GM18499 (cell line): ENCODE results near the gene MUC21.

Experiments used
- ATAC-seq: cut with Tn5 transposase; IDR thresholded peaks from one replicate; pipeline ENCODE4 v1.9.1; 2021; ENCODE audit warnings: moderate number of reproducible peaks; ENCODE audit not compliant: insufficient read depth, unreplicated experiment

The MUC21 gene

GRCh38 chr6:30983439-30983838 lies at the start of gene MUC21:
TSS of gene MUC21 (plus strand) at chr6:30983718. CDS start at chr6:30983959, 241 bp downstream.
- ATAC-seq: no peak

GRCh38 chr6:30935018-30935417 lies 48.5 kb upstream of the MUC21 start:
- ATAC-seq: no peak

DNA sequence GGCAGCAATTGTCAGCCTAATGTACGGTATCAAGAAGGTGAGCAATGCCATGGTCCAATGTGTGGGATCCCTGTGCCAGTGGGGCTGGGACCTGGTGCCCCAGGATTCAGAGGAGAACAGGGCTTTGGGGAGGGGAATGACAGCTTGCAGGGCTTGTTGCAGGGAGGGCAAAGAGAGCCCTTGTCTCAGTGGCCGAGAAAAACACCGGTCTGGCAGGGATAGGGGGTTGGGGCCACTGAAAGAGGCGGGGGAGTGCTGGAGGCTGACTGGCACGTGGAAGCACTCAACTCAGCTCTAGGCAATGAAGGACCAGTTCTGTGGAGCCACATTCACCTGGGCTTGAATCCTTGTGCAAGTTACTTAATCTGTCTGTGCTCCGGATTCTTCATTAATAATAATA lies 46.3 kb upstream of the MUC21 start:
- no peak for ATAC-seq

- ATAC-seq: no peak
Observed at GRCh38 chr6:30938730-30939129, 44.8 kb upstream of the MUC21 start.

GRCh38 chr6:30939473-30939872 lies 44.0 kb upstream of the MUC21 start:
- no peak for ATAC-seq

DNA sequence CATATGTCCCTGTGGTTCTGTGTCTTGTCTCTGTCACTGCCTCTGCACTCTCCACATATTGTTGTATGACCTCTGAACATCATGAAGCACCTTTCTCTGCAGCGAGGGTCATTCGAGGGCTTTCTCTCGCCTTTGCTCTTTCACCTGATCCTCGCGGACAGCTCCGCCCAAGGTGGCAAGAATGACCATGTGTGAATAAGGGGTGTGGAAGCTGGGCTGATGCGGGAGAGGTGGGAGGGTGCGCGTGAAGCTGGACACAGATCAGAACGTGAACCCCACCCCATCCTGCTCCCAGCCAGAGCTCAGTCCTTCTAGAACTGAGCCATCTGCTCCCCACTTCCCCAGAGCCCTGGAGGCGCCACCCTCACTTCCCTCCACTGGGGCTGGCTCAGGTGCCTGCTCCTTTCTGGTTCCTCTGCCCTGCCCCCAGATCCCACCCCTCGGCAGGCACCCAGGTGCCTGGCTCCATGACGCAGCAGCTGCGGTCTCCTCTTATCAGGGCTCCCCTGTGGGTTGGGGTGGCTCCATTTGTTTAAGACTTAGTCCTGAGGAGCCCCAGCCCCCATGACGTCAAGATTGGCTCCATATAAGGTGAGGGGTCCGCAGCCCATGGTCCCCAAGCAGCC lies 43.0 kb upstream of the MUC21 start, which contains the start of gene MUCL3:
TSS of gene MUCL3 (plus strand) at position 613 of the 626 bp plus-strand sequence. CDS start 27 bp downstream, outside the sequence.
- ATAC-seq: no peak

DNA sequence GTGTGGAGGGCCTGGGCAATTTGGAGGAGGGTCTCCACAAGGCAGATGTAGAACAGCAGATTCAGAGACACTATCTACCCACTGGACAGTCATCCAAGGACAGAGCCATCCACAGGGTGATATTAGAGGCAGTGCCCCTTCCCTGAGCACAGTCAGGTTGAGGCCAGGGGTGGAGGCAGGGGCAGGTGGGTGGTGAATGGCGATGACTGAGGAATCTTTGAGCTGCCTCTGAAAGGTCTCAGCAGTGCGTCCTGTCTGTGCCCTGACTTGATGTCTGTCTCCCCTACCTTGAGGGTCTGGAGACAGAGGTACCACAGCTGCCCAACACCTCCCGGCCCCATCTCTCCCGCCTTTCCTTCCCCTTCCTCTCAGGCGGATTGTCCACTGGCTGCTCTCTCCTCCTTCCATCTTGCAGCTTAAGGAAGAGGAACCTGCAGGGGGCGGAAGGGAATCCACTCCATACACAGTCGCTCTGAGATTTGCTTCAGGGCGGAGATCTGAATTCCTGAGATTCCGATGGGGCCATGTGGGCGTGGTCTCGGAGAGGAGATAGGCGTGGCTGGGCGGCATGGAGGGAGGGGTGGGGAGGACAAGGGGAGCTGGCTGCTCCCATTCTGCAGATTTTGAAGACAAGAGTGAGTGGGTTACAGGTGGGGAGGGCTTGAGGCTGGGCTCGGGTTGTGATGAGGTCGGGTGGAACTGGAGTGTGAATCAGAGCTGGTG lies 41.0 kb upstream of the MUC21 start:
- no peak for ATAC-seq

- ATAC-seq: no peak
Observed at GRCh38 chr6:30944051-30944450, 39.5 kb upstream of the MUC21 start.

GRCh38 chr6:30945281-30945680 lies 38.2 kb upstream of the MUC21 start:
- ATAC-seq: no peak

- ATAC-seq: no peak
Observed at GRCh38 chr6:30947231-30947630, 36.3 kb upstream of the MUC21 start.

DNA sequence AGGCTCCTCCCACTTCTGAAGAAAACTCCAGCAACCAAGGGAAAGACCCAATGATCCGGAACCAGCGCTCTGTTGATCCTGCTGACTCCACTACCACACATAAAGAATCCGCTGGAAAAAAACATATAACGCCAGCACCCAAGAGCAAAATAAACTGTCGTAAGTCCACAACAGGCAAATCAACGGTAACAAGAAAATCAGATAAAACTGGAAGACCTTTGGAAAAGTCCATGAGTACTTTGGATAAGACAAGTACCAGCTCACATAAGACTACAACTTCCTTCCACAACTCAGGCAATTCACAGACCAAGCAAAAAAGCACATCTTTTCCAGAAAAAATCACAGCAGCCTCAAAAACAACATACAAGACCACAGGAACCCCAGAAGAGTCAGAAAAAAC lies 34.7 kb upstream of the MUC21 start:
- ATAC-seq: no peak

DNA sequence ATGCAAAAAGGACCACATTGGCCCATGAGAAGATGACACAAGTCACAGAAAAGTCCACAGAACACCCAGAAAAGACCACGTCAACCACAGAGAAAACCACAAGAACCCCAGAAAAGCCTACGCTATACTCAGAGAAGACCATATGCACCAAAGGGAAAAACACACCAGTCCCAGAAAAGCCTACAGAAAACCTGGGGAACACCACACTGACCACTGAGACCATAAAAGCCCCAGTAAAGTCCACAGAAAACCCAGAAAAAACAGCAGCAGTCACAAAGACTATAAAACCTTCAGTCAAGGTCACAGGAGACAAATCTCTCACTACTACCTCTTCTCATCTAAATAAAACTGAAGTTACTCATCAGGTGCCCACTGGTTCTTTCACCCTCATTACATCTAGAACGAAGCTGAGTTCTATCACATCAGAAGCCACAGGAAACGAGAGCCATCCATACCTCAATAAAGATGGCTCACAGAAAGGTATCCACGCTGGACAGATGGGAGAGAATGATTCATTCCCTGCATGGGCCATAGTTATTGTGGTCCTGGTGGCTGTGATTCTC lies 31.5 kb upstream of the MUC21 start:
- no peak for ATAC-seq

DNA sequence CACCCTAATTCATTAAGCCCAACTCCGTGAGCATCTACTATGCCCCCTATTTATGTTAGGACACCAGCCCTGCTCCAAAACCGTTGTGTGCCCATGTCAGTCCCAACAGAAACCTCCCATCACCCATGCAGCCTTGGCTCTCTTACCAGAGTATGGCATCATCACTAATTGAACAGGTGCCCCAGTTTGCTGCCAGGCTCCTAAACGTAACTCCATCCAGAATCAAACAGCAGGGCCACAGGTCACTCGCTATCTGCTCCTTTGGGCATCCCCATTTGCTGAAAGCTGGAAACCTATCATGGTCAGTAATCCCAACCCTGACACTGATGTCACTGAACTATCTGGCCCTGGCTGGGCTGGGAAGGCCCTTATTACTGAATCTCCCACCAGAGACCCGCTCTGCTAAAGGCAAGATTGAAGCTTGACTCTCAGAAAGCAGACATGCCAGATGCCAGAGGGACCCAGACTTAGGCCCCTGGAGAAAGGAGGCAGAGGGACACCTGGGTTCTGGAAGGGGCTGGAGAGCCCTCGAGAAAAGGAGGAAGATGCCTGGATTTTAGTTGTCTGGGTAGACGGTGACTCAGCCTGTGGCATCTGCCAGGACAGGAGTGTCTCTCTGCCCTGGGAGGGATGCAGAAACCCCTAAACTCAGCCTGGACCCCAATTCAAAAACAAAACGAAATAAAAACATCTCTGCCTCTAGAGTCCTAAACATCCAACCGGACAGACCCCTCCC lies 28.7 kb upstream of the MUC21 start:
- ATAC-seq: no peak

DNA sequence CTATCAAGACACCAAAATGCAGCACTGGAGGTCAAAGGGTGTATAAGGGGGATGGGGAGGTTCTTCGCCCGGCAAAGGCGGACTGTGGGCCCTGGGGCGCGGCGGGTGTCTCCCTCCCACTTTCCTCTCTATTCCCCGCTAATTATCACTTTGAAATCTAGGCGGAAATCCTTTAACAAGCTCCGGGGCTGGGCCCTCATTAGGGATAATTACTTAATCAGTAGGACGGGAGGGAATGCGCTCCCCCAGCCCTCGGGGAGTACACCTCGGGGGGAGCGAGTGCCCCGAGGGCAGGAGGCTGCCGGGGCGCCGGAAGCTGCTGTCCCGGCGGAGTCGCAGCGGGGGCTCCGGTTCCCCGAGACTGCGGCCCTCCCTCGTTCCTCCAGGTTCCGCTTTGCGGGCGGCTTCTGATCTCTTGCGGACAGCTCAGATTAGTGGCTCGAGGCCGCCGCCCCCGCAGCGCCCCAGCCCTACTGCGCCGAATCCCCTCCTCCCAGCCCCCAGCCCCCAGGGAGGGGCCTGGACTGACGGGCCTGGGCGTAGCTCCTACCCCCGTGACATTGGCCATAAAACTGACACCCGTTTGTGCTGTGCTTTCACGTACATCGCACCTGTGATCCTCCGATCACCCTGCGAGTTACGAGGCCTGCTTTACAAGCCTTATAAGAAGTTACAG lies 28.0 kb upstream of the MUC21 start:
- ATAC-seq: no peak

DNA sequence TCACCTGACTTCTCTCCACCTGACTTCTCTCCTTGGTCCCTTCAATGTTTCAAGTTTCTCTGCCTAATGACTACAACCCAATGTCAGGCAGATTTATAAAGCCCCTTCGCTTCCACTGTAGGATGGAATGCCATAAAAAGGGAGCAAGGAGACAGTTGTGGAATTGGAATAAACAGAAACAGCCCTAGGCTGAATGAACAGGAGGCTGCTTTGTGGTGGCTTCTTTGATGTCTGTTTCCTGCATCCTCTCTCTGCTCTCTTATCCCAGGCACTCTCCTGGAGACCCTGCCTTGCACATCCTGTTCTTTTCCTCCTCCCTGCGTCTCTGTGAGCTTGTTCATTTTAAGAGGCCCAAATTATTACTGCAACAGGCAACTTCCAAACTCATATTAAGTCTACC lies 25.8 kb upstream of the MUC21 start:
- no peak for ATAC-seq

DNA sequence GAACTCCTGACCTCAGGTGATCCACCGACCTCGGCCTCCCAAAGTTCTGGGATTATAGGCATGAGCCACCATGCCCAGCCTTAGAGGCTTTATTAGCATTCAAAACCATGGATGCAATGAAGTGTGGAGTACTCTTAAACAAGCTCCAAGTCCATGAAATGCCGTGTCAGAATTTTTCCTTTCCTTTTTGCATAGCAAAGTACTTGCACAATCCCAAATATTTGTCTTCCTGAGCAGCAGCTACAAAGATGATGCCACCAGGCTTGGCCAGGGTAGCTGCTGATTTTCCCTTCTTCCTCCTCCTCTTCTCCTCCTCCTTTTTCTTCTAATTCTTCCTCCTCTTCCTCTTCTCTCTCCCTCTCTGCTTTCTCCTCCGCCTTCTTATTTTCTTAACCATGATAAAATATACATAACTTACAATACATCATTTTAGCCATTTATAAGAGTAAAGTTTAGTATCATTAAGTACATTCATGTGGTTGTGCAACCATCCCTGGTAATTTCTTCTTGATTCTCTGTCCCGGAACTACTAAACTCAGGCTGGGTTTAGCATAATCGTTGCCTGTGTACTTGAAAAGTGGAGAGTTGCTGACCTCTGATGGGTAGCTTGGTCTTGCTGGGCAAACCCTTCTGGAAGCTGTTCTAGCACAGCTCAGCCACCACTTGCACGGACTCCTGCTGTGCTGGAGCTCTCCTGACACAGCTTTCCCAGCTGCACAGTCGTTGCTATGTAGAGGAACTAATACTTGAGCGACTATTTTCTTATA lies 22.4 kb upstream of the MUC21 start:
- ATAC-seq: no peak

- ATAC-seq: no peak
Observed at GRCh38 chr6:30962716-30963115, 20.8 kb upstream of the MUC21 start.

GRCh38 chr6:30963641-30964040 lies 19.9 kb upstream of the MUC21 start:
- no peak for ATAC-seq

GRCh38 chr6:30964075-30964474 lies 19.4 kb upstream of the MUC21 start:
- ATAC-seq: no peak

DNA sequence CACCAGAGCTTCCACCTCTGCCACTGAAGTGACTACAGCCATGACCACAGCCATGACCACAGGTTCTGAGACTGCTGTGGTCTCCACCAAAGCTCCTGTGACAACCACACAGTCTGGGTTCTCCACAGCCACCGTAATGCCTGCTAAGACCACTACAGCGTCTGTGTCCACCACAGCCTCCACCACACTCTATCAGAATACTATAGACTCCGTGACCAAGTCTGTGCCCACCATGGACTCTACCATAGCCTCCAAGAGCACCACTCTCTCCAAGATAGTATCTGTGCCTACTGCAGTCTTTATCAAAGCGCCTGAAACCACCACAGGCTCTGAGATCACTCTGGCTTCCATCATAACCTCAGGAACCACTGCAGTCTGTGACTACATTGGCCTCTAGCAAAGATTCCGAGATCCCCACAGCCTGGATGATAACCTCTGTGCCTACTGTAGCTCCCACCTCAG lies 18.3 kb upstream of the MUC21 start:
- ATAC-seq: no peak
